Ecto neural progenitor cell (in vitro differentiated cells): ENCODE data around the gene GSX1.

ENCODE experiments used
- DNase-seq: peaks from one replicate; pipeline ENCODE4 v3.0.0-alpha.2; 2018; ENCODE audit warnings: low spot score

GSX1 gene

DNA sequence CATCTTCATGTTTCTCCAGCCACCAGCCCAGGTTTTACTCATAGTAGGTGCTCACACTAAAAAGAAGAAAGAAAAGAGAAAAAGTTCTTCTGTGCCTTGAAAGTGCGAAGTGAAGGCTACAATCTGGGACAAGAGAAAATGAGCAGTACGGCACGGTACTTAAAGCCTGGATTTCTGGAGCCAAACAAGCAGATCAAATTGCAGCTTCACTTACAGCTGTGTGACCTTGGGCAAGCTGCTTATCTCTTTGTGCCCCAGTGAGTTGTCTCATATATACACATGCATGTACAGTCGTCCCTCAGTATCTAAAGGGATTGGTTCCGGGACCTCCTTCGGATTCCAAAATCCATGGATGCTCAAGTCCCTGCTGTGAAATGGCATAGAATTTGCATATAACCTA lies 41.8 kb downstream of the GSX1 start:
- no peak for DNase-seq

DNA sequence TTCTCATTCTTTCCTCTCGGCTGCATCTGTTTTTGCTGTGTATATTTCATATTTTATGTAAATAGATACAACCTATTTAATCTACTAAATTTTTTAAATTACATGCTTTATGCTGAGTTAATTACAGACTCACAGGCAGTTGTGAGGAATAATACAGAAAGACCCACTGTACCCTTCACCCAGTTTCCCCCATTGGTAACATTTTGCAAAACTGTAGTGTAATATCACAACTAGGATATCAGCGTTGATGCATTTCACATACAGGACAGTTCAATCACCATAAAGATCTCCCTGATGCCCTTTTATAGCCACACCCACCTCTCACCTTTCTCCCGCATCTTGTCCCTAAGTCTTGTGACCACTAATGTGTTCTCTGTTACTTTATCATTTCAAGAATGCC lies 43.5 kb downstream of the GSX1 start:
- no peak for DNase-seq

DNA sequence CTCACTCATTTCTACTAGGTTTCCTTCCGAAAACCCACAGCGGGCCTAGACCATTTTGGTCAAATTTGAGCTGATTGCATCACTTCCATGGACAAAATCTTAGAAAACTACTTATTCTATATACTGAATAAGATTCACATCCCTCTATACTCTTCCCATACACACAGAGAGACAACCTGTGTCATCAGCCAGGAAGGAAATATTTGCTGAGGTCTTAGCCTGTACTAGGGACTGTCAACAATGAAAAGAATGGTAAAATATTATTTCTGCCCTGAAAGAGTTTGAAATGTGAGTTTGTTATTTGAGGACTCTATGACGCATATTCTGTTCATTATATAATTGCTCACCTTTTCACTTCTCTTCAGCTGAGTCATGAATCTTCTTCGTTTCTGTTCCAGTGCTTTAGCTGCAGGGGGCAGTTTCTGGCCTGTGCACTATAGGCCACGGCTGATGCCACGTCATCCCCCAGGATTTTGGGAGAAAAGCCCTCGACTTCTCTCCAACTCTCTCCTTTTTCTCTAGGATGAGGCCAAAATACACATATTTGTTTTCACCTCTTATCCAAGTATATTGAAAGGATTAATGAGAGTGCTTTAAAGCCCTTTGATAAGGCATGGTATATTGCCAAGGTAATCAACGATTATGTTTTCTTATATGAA lies 47.7 kb downstream of the GSX1 start:
- DNase-seq: no peak

DNA sequence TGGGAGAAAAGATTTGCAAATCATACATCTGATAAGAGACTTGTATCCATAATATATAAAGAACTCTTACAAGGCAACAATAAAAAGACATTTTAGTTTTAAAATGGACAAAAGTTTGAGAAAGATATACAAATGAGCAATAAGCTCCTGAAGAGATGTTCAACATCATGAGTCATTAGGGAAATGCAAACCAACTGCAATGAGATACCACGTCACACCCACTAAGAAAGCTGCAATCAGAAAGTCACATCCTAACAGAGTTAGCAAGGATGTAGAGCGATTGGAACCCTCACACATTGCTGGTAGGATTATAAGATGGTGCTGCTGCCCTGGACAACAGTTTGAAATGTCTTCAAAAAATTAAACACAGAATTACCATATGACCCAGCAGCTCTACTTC lies 50.3 kb downstream of the GSX1 start:
- no peak for DNase-seq
